HG03025 (cell line): ENCODE measurements around the gene GABRG3.

Source experiments
- ATAC-seq: cut with Tn5 transposase; IDR thresholded peaks from one replicate; pipeline ENCODE4 v1.9.1; 2021; ENCODE audit warnings: mild to moderate bottlenecking, moderate library complexity; ENCODE audit not compliant: unreplicated experiment, low FRiP score

Gene GABRG3

DNA sequence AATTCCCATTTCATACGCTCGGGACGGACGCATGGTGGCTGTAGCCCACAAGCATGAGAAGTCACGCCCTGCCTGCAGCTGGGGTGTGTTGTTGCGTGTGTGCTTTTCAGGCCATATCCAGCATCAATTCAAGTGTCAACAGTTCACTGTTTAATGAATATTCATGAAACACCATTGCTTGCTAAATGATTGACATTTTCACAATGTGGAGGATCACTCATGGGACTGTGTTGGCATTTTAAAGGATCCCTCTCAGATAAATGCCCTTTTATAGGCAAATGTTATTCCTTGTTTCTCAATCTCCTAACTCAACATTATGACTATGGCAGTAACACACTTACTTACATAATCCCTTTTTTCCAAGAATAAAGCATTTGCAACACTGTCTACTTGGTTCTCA lies 511.3 kb downstream of the GABRG3 start:
- ATAC-seq: no peak

DNA sequence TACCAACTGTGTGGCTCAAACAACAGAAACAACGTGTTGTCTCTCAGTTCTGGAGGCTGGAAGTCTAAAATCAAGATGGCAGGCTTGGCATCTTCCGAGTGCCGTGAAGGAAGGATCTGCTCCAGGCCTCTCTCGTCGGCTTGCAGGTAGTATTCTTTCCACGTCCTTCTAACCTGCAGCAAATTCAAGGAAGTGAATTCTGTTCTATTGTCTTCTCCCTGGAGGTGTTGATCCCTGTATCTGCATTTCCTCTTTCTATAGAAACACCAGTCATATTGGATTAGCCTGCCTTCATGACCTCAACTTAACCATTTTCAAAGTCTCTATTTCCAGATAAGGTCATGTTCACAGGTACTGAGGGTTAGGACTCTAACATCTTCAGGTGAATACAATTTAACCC lies 512.1 kb downstream of the GABRG3 start:
- ATAC-seq: no peak

GRCh38 chr15:27485265-27485664 lies 514.3 kb downstream of the GABRG3 start:
- ATAC-seq: no peak

DNA sequence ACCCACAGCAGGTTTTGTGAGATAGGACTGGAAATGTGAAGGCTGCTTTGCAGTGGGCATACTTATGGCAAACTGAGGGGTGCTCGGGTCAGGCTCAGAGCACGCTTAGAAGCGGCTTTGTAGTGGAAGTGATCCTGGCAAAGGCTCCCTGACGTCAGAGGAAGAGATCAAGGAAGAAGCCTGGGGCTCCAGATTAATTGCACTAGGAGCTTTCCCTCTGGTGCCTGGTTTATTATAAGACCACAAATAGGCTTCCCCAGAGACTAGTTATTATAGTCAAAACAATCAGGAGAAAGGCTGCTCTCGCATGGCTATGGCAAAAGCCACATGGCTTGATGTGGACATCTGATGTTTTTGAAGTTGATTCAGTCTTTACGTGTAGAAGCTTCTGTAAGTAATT lies 515.1 kb downstream of the GABRG3 start:
- ATAC-seq: no peak

DNA sequence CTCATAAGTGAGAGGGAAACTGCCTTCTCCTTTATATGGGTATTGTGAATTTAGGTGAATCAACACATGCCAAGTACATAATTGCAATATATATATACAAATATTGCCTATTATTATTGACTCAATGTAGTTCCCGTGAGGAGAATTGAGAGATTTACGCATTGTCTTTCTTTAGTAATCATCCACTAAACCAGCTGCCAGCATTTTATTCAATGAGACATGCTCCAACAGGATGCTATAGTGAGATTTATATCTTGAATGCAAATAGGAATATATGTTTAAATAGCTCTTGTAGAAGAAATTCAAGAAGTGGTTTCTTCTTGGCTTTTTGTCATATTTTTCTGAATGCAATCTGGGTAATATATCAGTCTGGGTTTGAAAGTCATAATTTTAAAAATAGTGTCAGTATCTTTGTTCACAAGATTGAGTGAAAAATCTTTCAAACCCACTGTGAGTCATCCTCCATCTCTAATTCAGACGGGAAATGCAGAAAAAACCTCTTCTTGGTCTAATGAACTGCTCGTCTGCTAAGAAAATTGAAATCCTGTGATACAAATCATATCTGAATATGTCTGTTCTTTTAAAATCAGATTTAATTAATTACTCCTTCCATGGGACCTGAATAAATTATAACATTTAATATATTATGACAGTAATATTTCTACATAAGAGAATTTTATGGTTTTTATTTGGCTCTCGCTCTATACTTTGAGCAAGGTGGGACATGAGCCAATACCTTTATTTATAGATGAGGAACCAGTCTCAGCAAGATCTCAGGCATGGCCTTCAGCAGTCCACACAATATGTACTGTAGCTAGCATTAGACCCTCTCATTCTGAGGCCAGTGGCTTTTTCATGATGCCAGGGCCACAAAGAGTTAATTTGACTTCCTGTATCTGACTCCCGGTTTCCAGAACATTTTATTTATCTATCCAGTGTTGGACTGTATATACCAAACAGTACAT lies 516.0 kb downstream of the GABRG3 start:
- ATAC-seq: no peak

- ATAC-seq: no peak
Observed at GRCh38 chr15:27487846-27488245, 516.9 kb downstream of the GABRG3 start.

- ATAC-seq: no peak
Observed at GRCh38 chr15:27490867-27491595, 520.0 kb downstream of the GABRG3 start.

DNA sequence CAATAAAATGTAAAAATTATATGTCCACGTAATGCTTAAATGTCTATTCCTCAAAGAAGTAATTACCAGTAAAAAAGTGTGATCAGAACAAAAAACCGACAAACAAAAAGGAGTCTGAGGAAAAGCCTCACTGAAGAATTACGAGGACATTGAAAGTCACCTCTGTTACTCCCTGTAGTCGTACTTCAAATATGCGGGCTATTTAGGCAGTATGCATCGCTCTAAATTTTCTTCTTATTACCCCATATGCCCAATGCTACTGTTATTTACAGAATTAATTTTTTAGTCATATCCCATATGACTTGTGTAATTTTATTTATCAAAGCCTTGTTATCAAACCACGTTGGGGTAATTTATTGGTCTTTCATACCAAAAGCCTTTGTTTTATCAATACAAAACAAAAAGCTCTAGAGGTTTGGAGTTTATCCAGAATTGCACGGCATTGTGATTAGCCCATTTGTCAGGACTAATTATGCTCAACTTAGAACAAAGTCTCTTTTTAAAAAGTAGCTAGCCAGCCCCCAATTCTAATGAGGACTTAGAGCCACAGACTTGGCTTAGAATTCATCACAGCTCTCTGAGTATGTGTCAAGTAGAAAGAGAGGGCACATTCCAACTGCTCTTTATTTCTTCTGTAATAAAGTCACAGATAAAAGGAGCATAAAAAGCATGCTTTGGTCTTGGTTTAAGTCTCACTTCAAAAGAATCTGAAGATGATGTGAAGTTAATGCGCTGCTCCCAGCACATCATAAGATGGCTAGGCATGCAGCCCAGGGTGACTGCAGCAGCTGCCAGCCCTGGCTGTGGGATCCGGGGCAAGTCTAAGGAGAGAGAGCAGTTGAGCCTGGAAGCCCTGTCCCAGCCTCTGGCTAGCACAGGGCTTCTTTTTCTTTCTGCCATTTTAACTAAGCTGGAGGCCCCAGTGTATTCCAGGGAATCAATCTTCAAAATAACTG lies 521.0 kb downstream of the GABRG3 start:
- ATAC-seq: no peak

DNA sequence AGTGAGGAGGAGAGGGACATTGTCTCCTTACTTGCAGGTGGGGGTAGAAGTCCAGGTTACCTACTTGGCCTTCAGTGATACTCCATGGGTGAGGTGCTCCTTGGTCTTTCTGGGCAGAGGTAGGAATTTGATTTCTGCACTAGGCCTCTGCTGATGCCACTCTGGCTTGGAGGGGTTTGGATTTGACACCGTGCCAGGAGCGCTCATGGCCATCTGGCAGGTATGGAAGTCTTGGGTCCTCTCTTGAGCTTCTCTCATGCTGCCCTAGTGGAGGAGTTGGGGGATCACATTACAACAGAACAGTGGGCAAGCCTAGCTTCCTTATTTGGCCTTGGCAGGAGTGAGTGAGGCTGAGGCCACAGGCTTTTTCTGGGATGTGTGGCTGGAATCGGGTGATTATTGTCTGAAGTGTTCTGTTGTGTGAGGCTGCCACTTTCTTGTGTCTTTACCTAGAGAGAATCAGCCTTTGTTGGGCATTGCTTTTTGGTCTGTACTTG lies 525.0 kb downstream of the GABRG3 start:
- no peak for ATAC-seq

DNA sequence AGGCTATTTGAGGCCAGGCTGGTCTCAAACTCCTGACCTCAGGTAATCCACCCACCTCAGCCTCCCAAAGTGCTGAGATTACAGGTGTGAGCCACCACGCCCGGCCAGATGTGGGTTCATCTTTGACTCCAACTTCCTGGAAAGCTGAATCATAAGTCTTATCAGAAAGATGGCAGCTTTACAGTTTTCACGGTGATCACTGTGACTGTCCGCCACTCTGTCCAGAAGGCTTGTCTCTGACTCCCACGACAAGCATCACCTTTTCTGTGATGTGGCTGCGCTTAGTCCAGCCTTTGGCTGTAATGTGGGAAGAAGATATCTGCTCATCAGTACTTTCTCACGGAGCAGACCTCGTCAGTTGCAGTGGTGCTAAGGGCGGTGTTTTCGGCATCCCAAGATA lies 527.7 kb downstream of the GABRG3 start:
- no peak for ATAC-seq

GRCh38 chr15:27499191-27499590 lies 528.2 kb downstream of the GABRG3 start:
- no peak for ATAC-seq

DNA sequence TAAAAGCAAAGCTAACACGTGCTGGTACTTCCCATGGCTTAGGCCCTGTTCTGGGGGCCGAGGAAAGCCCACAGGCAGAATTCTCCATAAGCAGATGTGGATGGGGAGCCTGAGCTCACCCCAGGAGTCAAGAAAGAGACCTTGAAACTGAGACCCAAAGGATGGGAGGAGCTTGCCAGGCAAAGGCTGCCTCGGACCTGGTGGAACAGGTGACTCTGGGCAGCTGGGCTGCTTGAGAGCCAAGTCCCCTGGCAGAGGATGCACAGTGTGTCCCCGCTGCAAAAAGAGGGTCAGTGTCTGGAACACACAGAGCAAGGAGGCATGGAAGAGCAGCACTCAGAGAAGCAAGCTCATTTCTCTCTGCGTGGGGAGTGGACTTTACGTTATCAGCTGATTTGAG lies 528.7 kb downstream of the GABRG3 start:
- ATAC-seq: no peak

DNA sequence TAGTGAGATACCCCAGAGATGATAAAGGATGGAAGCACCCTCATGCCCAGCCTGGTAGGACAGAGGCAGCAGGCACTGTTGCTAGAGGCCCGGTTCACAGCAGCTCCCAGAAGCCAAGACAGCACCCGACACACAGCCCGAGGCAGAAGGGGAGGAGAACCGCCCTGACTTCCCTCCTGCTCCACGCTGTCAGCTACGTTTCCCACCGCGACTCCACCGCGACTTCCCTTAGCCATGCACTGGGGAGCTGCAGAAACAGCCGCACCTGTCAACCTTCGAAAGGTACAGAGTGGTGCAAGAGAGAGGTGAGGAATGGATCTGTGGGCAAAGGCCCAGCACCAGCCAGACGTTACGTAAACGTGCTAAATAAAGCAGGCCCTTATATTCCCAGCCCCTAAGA lies 529.2 kb downstream of the GABRG3 start:
- ATAC-seq: no peak

GRCh38 chr15:27506752-27507151 lies 535.8 kb downstream of the GABRG3 start:
- no peak for ATAC-seq

GRCh38 chr15:27509014-27509413 lies 538.0 kb downstream of the GABRG3 start:
- ATAC-seq: no peak

- no peak for ATAC-seq
Observed at GRCh38 chr15:27512281-27513001, 541.5 kb downstream of the GABRG3 start.

DNA sequence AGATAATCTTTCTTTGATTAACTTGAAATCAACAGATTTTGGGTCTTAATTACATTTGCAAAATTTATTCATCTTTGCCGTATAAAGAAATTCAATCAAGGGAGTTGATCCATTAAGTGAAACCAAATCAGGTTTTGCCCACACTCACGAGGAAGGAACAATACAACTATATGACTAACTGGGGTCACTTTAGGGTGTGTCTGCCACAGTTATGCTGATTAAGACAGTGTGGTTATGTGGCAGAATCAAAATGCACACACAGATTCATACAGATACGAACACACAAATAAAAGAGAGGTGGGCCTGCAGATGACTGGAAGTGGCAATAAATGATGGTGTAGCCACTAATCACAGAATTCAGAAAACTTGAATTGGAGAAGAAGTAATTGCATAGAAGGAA lies 543.5 kb downstream of the GABRG3 start:
- ATAC-seq: no peak

GRCh38 chr15:27527490-27528067 lies 556.6 kb downstream of the GABRG3 start:
- ATAC-seq: no peak

DNA sequence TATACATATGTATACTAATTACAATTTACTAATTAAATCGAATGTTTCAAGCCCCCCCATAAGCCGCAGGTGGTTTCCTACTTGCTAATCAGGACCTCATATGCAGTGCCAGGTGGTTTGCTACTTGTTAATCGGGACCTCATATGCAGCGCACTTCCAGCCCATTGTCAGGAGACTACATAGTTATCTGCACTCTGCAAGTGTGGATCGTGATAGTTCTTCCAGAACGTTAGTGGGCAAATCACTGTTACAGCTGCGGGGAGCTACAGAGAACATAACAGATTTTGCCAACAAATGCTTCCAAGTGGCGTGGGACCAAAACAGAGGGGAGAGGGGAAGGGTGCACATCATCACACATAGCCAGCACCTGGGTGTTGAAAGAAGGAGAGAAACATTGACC lies 558.4 kb downstream of the GABRG3 start:
- no peak for ATAC-seq
